Measurements from ENCODE around the gene LBHD1. TPM values are rescaled to one million over a fixed set of nuclear protein-coding genes. Genes with fewer than 3 reads are reported as not detected.

LBHD1 gene
- total and polyA plus RNA-seq, 2 donors (not counting 3 experiments of a cell fraction or from before 2014, with no cell fraction given) = 3.8 to 7.5 TPM

GRCh38 chr11:62673196-62673525 is 1.1 kb upstream of the LBHD1 start:
- FAIRE-seq (no peak), DNase-seq (ENCODE audit: low read depth, low spot score) (no peak)
- ChIA-PET POLR2A (interaction anchor here (3.4 kb wide), 1 partner anchor 8 kb away, joined by 25 read pairs; the partner anchor contains the start of genes C11orf98 and CSKMT), CTCF (interaction anchor here (1.1 kb wide), 1 partner anchor 17 kb away, joined by 3 read pairs; no protein-coding TSS in a partner anchor)
- no peak overlapping the region for H3K27ac ChIP-seq (ENCODE audit: insufficient read depth, low read depth, low read length)
- no peak overlapping the region for H3K9ac ChIP-seq (replicated peaks; ENCODE audit: extremely low read depth, insufficient read depth, low read length)
- H3K4me1 ChIP-seq (ENCODE audit: control insufficient read depth, extremely low read depth, insufficient read depth, low read length) = peaks cover 9% of the 10 kb centered on the region
- no peaks in the 10 kb centered on the region for H3K9me3 ChIP-seq (replicated peaks; ENCODE audit: control insufficient read depth, insufficient read depth, low read length)
- BruUV-seq (replicated peaks) = no TSS peak
- peaks cover 0 to 17% of the 10 kb centered on the region in 2 experiments for H3K36me3 ChIP-seq (ENCODE audit: control insufficient read depth in 2 of 2, extremely low read depth in 1 of 2, insufficient read depth in 2 of 2, low read length in 2 of 2)
- H3K27me3 ChIP-seq (ENCODE audit: control insufficient read depth in 2 of 2, insufficient read depth in 2 of 2, low read length in 2 of 2) = no peaks in the 10 kb centered on the region
- H4K20me1 ChIP-seq (replicated peaks; ENCODE audit: control insufficient read depth, extremely low read depth, insufficient read depth, low read length) = no peaks in the 10 kb centered on the region
- no peak overlapping the region for H3K4me2 ChIP-seq (ENCODE audit: insufficient read depth, low read length)
- peaks cover 25% of the 10 kb centered on the region for H3K79me2 ChIP-seq (ENCODE audit: control insufficient read depth, insufficient read depth, low read length)
- intact Hi-C loops (cut with micrococcal nuclease) = no loop called here
- no peaks in the 10 kb centered on the region for H3K9me1 ChIP-seq (replicated peaks; ENCODE audit: control insufficient read depth, extremely low read depth, insufficient read depth, low read length)
- TF ChIP-seq POLR2A (IDR thresholded peaks at IDR 0.05; ENCODE audit: low read depth, low read length) (no peak), FOS (IDR thresholded peaks at IDR 0.05; ENCODE audit: borderline replicate concordance, insufficient read depth, low read length) (no peak), GATA2 (IDR thresholded peaks at IDR 0.05; ENCODE audit: insufficient read depth, insufficient read length, low read depth, low read length) (no peak), CTCF (IDR thresholded peaks at IDR 0.05; ENCODE audit: extremely low read depth in 1 of 2, insufficient read depth in 1 of 2, low read depth in 1 of 2, low read length in 2 of 2) (no peak), EZH2 (IDR thresholded peaks at IDR 0.05; ENCODE audit: borderline replicate concordance, low read depth, low read length, severe bottlenecking) (no peak), POLR2AphosphoS5 (IDR thresholded peaks at IDR 0.05; ENCODE audit: insufficient read depth, low read depth, low read length) (no peak)
- dilution Hi-C loops (cut with MboI; ENCODE audit: extremely low pct_ligation_motif_present, low sequenced_read_pairs) = no loop called here
- H3K4me3 ChIP-seq (replicated peaks in 1 of 3; ENCODE audit: insufficient read depth in 1 of 3, low read depth in 1 of 3, low read length in 3 of 3) = no peak overlapping the region
- H2AFZ ChIP-seq (ENCODE audit: low read depth, low read length) = no peak overlapping the region
